NCI-H2227 (cell line): ENCODE measurements around the gene DHRS13.

Experiments
- DNase-seq: peaks from one replicate; lab custom pipeline; 2025; ENCODE audit not compliant: unreplicated experiment; lab: John Stamatoyannopoulos, UW

Gene DHRS13, protein sequence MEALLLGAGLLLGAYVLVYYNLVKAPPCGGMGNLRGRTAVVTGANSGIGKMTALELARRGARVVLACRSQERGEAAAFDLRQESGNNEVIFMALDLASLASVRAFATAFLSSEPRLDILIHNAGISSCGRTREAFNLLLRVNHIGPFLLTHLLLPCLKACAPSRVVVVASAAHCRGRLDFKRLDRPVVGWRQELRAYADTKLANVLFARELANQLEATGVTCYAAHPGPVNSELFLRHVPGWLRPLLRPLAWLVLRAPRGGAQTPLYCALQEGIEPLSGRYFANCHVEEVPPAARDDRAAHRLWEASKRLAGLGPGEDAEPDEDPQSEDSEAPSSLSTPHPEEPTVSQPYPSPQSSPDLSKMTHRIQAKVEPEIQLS

DNA sequence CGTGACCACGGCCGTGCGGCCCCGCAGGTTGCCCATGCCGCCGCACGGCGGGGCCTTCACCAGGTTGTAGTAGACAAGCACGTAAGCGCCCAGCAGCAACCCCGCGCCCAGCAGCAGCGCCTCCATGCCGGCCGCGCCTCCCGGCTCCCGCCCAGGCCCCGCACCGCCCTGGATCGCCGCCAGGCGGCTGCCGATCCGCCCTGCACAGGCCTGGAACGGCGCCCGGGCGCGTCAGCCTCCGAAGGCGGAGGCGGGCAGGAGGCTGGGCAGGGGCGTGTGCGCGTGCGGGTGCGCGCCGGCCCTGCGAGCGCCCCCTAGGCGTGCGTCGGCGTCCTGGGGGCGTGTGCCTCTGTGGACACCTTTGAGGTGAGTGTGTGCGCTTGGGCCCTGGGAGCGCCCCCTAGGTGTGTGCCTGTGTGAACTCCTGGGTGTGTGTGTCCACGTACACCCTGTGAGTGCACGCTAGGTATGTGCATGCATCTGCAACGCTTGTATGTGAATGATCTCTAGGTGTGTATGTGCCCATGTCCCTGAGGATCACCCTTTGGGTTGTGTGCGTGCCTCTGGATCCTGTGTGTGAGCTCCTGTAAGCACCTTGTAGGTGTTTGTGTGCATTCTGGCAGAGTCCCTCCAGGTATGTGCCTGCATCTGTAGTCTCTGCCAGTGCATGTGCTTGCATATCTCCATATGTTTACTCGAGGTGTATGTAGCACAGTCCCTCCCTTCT lies at the start of gene DHRS13:
TSS of gene DHRS13 (minus strand) at position 261 of the 727 bp plus-strand sequence. CDS start at position 126, 135 bp downstream.
- peak; percentile 95 for DNase-seq

DNA sequence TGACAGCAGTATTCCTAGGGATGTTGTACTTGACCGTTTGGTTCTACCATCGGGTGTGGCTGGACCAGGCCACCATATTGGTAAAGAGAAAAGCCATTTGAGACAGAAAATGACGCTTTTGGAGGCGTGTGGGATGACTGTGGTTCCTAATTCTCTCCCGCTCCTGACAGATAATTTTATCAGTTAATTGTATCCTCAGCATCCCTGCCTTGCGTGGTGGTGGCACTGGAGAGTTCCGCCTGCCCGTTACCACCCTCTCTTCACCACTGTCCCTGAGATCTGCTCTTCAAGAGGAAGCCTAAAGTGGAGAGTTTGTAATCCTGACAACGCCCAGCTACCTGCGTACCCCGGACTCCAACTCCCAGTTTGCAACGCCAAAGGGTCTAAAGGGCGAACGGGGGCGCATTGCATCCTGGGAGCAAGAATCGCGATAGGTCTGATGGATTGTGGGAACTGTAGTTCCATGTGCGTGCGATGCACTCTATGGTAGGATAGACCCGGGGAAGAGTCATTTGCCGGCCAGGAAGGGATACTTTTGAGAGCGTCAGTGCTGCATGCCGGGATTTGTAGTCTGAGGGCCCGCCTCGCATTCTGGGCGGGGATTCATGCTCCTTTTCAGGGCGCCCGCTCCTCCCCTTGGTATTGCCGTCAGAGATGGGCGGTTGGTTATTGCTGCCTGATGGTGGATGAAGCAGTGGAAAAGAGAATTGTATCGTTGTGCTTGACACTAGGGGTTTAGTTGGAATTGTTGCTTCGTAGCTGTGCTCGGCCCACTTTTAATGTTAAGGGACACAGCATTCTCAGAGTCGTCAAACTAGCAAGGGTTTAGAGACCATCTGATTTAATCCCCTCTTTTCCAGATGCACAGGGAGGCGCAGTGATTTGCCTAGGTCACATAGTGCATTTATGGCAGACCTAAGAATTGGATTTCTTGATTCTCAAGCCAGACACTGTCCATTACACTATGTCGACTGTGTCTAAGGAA lies 49.4 kb upstream of the DHRS13 start:
- DNase-seq = peak; percentile 98

DNA sequence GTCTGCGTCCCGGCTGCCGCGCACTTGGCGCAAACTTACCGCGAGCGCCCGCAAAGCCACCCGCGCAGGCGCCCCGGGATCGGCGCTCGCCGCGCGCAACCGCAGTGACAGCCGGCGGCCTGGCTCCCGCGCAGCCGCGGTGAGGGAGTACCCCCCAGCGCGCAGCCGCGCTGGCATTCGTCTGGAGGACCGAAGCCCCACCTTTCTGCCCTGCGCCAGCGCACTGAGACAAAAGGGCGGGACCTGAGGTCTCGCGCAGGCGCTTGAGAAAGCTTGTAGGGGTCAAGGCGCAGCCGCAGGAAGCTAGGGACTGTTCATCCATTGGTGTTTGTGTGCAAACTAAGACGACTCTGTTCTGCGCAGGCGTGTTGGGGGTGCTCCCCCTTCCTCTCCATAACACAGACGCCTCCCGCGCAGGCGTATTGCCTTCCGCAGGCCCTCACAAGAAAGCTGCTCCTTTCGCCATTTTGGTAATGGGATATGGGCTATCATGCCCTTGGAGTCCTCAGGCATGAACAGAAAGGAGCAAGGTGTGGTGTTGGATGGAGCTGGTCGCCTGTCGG lies 48.6 kb upstream of the DHRS13 start, which contains the start of gene PHF12:
TSS of gene PHF12 (minus strand) at position 91 of the 563 bp plus-strand sequence. CDS start 558 bp downstream, outside the sequence.
- peak; percentile 99 for DNase-seq

DNA sequence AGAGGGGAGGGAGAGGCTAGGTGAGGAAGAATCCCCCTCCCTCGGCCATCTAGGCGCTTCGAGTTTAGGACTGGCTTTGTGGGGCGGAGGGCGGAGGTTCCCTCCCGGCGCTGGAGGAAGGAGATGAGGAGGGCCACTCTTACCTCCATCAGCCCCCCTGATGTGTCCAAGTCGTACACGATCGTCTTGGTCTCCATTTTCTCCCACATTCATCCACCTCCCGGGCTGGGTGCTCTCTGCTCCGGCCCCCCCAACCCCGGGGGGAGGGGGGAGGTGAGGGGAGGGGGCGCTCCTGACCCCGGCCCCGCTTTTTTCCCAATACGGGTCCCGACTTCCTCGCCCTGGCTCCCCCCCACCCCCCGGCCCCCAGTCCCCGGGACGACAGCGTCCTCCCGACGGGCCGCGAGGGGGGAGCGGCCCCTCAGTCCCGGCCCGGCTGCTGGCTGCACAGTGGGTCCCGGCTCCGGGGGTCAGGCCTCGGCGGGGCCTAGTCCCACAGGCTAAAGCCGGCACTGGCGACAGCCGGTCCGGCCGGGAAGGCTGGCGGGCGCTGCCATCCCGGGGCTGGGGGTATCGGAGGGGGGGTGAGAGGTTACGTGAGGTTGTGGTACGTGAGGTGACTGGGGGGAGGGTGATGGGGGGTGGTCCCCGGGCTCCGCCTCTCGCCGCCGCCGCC lies 48.0 kb upstream of the DHRS13 start:
- no peak for DNase-seq

DNA sequence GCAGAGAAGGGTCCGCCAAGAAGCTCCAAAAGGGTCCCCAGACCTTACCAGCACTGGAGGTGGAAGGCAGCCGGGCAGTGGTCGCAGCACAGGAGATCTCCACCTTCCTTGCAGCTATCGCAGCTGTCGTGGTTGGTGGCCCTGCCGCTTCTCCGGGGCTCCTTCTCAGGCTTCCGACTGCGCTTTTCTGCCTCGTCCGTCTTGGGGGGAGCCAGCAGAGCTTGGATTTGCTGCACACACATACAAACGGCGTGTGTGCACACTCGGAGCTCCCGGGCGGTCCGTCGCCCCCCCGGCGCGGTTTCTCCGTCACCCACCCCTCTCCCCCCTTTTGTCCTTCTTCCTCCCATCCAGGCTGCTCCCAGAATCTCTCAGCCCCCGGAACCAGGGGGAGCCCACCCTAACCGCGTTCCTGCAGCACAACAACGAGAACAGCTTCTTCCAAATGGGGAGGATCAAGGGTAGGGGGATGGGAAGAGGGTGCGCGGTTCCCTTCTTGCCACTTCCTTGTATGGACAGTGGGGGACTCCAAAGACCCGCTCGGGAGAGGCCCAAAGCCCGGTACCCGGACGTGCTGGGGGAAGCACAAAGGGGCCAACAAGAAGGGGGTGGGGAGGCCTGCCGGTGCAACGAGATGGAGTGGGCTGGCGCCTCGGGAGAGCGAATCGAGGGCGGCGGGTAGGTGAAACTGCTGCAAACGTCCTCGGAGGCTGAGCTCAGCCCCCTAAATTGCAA lies 47.3 kb upstream of the DHRS13 start:
- DNase-seq = peak; percentile 50

DNA sequence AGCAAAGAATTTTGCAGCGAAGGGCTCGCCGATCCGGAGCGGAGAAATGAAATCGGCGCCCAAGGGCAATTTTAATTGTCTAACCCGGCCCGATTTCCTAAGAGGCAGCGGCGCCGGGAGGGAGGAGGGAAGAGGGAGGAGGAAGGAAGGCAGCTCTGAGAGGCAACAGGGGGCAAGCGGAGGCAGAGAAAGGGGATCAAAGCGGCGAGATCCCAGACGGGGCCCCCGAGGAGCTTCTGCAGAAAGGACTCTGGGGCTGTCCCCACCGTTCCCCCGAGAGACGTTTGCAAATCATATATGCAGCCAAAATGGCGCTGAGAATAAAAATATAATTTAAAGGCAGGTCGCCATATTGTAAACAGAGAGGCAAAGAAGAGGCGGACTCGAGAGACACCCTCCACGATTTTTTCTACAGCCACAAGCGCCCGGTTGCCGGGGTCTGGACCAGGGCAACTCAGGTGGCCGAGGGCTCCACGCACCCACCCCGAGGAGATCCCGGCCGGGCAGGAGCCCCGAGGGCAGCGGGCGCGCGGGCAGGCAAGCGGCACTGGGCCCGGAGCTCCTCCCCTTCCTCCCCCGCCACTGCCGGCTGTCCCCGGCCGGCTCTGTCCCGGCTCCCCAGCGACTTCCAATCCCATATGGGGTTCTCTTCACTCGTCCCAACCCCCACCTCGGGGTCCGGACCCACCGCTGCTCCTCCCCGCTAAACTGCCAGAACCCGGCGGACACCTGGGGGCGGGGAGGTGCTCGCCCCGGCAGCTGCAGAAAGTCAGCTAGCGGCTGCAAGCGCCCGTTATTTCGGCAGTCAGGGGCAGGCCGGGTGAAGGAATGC lies 46.5 kb upstream of the DHRS13 start:
- peak; percentile 53 for DNase-seq

DNA sequence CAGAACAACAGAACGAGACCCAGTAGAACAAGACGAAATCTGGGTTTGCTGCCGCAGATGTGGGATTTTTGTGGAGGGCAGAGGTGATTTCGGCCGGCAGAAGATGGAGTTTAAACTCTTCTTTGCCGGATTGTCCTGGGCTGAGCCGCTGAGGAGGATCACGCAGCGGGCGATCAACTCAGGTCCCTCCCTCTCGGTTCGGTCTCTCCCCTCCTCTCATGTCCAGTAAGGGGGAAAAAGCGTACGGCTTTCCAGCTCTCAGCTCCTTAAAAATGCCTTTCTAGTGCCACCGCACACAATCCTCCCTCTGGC lies 46.0 kb upstream of the DHRS13 start:
- no peak for DNase-seq

DNA sequence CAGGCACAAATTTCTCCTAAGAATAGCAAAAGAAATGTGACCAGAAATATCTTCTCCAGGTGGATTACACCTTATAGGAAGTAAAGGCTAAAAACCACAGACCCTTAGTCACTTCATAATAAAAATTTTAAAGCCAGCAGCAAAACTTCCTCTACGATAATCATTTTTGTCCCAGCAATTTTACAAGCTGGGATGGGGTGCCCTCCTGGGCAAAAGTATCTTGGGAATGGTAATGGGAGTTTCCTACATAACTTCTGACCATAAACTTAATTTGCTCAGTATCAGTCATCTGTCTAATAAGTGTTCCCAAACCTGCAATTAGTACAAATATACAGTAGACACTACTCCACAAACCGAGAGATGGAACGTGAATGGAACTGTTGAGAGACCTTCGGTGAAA lies 45.5 kb upstream of the DHRS13 start:
- DNase-seq = no peak

DNA sequence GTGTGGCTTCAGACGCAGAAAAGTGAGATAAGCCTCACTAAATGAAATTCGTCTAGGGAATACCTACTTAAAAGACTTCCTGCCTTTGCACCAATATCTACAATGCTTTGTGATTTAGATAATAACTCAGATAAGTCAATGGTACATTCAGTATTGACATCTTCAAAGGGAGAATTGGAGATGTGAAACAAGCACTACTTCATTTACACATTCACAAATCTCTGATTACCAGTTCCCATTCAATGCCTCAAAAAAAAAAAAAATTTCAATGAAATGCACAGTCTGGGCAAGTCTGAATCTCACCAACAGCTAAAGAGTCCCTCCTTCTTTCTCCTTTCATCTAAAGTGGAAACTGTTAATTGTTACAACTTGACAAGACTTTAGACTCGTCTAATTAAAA lies 44.8 kb upstream of the DHRS13 start:
- DNase-seq = no peak

DNA sequence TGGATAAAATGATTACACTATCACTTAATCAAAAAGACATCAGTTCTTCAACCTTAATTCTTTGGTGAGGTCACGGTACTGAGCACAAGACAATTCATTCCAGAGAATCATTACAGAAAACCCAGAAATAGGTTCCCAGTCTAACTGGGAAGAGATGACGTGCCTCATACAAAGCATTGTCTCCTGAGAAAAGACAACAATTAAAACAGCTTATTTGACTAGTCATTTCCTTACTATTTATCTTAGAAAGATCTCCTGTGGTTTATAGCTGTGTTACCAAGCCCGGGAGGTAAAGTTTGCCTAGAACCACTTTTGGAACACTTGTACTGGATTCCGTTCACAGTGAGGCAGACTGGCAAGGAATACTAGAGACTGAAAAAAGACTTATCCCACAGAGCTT lies 43.4 kb upstream of the DHRS13 start:
- DNase-seq = no peak

DNA sequence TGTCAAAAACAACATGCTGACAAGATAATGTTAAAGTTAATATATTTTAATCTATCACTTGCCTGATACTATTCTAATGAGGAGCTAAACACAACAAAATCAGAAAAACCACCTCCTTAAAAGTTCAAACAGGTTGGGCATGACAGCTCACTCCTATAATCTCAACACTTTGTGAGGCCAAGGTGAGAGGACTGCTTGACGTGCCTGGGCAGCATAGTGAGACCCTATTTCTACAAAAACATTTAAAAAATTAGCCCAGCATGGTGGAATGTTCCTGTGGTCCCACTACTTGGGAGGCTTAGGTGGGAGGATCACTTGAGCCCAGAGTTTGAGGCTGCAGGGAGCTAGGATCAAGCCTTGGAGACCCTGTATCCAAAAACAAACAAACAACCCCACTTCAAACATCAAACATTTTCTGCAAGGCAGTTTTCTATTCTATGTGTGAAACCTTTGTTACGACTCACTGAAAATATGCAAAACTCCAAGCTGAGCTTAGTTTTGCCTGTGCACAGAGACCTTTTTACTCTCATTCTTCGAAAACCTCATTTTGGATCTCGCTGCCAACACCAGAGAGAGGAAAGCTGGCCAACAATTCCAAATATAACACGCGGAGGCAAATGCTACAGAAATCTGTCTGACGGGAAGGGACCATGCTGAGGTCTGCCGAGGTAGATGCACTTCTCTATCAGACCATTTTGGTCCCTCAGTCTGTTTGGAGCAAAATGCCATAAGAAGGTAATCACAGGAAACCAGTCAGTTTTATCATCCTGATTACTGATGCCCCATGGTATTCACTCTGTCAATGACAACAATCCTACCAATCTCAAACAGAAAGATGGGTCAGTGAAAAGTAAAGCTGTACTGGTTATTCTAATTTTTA lies 42.2 kb upstream of the DHRS13 start:
- DNase-seq = no peak

DNA sequence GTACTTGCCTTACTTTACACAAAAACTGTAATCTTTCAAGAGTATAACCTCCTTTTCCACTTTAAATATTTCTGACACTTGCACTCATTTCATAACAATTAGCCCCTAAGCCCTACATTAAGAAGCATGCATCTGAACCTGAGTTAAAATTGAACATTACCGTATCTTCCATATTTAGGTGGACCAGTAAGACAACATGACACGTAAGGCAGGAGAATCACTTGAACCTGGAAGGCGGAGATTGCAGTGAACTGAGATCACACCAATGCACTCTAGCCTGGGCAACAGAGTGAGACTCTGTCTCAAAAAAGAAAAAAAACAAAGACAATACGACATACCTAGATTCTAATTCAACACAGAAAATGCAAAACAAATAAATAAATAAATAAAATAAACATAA lies 41.5 kb upstream of the DHRS13 start:
- DNase-seq = no peak

DNA sequence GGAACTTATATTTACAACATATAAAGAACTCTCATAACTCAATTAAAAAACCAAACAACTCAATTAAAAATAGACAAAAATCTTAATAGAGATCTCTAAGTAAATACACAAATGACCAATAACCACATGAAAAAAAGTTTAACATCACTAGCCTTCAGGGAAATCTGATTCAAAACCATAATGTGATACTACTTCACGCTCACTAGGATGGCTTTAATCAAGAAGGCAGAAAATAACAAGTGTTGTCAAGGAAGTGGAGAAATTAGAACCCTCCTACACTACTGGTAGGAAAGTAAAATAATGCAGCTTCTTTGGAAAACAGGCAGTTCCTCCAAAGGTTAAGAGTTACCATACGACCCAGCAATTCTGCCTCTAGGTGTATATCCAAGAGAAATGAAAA lies 40.0 kb upstream of the DHRS13 start:
- no peak for DNase-seq

DNA sequence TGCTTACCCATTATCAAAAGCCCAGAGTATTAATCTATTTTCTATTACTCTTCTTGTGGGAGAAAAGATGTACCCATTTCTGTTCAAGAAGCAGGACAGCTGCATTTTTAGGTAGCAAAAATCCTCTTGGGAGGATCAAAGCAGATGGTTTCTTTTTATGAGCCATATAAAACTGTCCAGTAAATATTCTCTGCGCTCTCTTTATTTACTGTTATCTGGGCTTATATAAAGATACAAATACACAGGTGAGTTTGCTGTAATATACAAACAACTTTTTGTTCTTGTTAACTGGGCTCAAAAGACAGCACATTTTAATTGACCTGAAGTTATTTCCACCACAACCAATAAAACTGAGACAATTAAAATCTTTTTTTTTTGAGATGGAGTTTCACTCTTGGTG lies 38.4 kb upstream of the DHRS13 start:
- DNase-seq = no peak

DNA sequence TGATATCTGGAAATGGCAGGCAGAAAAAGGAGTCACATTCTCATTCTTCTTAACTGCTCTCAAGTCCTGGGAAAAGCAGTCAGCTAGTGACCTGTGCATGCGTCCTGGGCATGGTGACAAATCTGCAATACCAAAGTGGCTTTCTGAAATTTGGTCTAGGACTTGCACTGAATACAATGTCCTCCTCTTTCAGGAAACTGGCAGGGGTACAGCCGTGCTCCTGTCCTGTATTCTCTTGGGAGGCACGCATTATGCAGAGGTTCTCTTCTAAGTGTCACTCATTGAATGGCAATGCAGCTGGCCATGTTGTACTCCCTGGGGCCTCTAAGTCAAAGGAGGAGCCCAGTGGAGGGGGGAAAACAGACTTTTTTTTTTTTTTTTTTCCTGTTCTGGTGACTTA lies 37.8 kb upstream of the DHRS13 start:
- no peak for DNase-seq

DNA sequence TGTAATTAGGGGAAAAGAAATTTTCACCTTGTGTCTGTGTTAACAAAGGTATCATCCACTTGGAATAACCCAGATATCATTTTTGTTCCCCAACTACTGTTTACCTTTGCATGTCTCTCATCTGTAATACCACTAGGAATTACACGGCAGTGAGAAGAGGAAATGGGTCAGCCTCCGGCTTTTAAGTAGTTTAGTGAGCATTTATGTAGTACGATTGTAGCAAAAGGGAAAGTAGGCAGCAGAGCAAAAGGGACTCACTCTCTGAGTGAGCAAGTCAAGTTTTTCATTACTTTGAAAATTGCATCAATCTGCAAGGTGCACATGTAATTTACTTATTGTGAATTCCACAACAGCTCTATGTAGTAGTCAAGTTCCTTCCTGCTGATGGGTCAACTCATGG lies 37.3 kb upstream of the DHRS13 start:
- DNase-seq = no peak

DNA sequence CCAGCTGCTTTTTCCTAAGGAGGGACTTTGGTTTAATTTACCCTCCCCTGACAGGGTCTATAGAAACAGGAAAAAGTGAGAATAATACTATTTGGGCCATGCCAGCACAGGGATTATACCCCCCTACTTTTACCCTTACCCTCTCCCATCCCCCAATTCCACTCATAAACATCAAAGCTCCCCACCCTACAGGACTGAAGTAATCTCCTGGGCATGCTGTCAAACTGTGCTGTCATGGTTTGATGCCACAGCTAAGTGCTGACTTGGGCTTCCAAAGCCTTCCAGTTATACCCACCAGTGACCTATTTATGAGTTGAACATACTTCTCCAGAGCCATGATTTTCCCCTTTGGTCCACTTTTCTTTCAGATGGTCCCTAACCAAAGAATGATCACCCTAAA lies 35.7 kb upstream of the DHRS13 start:
- no peak for DNase-seq
